Lower lobe of right lung (tissue), 2 donors: ENCODE results near the gene S100A10. TPM values are rescaled to one million over a fixed set of nuclear protein-coding genes. Genes with fewer than 3 reads are reported as not detected.

Experiments used
- ATAC-seq, 2 donors: fragments of 200-7000 bp; cut with Tn5 transposase; one replicate each; pipeline ENCODE4 v1.9.1; 2020 to 2022; ENCODE audit warnings: mild to moderate bottlenecking in 2 of 2, moderate library complexity in 2 of 2
- DNase-seq: peaks from one replicate; pipeline ENCODE4 v3.0.0-alpha.2; 2020
- H3K27ac ChIP-seq: fragments of 200-600 bp; one replicate; pipeline ENCODE4 v1.8.0; 2022
- H3K27me3 ChIP-seq: fragments of 200-600 bp; one replicate; pipeline ENCODE4 v1.8.0; 2022; ENCODE audit warnings: low read depth
- H3K36me3 ChIP-seq: fragments of 200-600 bp; one replicate; pipeline ENCODE4 v1.8.0; 2022; ENCODE audit warnings: mild to moderate bottlenecking
- H3K4me1 ChIP-seq: fragments of 200-600 bp; one replicate; pipeline ENCODE4 v1.8.0; 2022
- H3K4me3 ChIP-seq: fragments of 200-600 bp; one replicate; pipeline ENCODE4 v1.8.0; 2022; ENCODE audit warnings: mild to moderate bottlenecking
- H3K9me3 ChIP-seq: fragments of 200-600 bp; one replicate; pipeline ENCODE4 v1.8.0; 2022
- intact Hi-C: fragments of 100-400 bp; cut with DNase I; formaldehyde crosslinking; loops from one replicate; pipeline ENCODE4 v1.11.0; 2022
- total RNA-seq: library from RNA; stranded (reverse); fragmentation: NEBNext Ultra II Directional; extraction: Animal tissue kit (Norgen Biotek cat#: 25700); gene quantifications from one replicate; pipeline ENCODE4 v1.2.1, GENCODE V29; 2021
- TF ChIP-seq, protein P1 (sequence below): fragments of 200-600 bp; IDR thresholded peaks from one replicate; pipeline ENCODE4 v1.8.0; 2022; ENCODE audit warnings: antibody characterized with exemption, mild to moderate bottlenecking
- donor health status: DM: no; HTN: yes; CAD: no; lungs with severe emphysema.

Gene S100A10
- total RNA-seq, 1 donor from 2014 or later: 602 TPM

DNA sequence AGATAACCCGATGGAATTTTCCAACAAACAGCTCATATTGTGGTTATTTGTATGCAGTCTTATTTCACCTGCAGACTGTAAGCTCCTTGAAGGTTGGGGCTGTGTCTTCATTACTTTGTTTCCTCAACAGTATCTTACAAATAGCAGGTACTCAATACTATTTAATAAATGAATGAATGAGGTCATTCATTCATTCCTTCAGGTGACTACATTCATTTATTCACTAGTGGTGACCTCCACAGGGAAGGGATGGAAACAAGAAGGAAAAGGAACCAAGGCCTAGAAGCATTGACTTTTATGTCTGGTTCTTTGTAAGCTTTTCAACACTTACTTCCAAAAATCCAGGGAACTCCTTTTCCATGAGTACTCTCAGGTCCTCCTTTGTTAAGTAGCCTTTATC is 7.9 kb downstream of the S100A10 start:
- TF ChIP-seq, protein P1, sequence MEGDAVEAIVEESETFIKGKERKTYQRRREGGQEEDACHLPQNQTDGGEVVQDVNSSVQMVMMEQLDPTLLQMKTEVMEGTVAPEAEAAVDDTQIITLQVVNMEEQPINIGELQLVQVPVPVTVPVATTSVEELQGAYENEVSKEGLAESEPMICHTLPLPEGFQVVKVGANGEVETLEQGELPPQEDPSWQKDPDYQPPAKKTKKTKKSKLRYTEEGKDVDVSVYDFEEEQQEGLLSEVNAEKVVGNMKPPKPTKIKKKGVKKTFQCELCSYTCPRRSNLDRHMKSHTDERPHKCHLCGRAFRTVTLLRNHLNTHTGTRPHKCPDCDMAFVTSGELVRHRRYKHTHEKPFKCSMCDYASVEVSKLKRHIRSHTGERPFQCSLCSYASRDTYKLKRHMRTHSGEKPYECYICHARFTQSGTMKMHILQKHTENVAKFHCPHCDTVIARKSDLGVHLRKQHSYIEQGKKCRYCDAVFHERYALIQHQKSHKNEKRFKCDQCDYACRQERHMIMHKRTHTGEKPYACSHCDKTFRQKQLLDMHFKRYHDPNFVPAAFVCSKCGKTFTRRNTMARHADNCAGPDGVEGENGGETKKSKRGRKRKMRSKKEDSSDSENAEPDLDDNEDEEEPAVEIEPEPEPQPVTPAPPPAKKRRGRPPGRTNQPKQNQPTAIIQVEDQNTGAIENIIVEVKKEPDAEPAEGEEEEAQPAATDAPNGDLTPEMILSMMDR: no peak
- Histone ChIP-seq H3K4me3 (no peak overlapping the region), H3K27ac (no peak overlapping the region), H3K4me1 (peaks cover 68% of the 10 kb centered on the region), H3K9me3 (no peaks in the 10 kb centered on the region), H3K36me3 (peaks cover 62% of the 10 kb centered on the region), H3K27me3 (no peaks in the 10 kb centered on the region)
- no peak for ATAC-seq
- intact Hi-C loops: no loop called here
- no peak for DNase-seq

DNA sequence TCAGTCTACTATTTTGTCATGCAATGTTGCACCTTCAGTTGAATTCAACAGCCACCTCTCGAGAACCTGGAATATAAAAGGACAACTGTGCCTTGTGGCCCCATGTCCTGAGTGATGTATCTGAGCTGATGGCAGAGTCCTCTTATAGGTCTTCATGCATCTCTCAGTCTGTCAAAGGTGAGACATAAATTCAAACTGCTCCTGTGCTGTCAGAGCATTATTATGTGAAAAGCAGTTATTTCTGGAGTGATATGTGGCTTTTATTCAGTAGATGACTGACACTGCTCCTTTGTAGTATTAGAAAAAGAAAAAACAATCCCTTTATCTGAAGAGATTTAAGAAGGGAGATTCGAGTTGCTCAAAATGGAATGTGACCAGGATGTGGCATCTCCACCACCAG is 8.4 kb downstream of the S100A10 start:
- TF ChIP-seq, protein P1: no peak
- peaks cover 63% of the 10 kb centered on the region for H3K4me1 ChIP-seq
- peaks cover 66% of the 10 kb centered on the region for H3K36me3 ChIP-seq
- no peaks in the 10 kb centered on the region for H3K9me3 ChIP-seq
- no peak overlapping the region for H3K4me3 ChIP-seq
- intact Hi-C loops: no loop called here
- DNase-seq (no peak), ATAC-seq (no peak)
- no peak overlapping the region for H3K27ac ChIP-seq
- H3K27me3 ChIP-seq: no peaks in the 10 kb centered on the region

DNA sequence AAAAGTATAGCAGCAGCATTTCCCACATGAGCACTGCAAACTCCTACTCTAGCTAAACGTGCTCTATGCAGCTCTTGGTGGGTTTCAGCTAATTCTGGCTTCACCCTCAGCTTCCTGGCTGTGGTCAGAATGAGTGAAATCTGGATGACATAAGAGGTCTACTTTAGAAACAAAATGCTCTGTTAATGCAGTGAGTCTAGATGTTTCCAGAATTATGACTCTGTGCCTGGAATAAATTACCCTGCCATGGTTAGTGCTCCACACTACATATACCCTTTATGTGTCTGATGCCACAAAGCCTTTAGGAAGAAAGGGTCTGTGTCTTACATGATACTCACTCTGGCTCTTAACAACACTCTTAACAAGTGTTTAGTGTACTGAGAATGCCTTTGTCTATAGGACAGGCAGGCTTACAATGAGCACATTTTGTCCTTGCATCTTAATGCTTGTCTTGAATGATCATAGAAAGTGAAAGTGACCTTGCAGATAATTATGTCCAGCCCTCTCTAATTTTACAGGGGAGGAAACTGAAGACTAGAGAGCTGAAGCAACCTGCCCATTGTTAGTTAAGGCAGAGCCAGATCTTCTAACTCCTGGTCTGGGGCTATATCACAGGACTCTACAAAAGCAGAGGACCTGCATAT is 9.2 kb downstream of the S100A10 start:
- Histone ChIP-seq H3K4me3 (no peak overlapping the region), H3K9me3 (no peaks in the 10 kb centered on the region), H3K4me1 (peaks cover 54% of the 10 kb centered on the region), H3K27ac (no peak overlapping the region), H3K36me3 (peaks cover 66% of the 10 kb centered on the region), H3K27me3 (no peaks in the 10 kb centered on the region)
- intact Hi-C loops: no loop called here
- DNase-seq (no peak), ATAC-seq (no peak)
- TF ChIP-seq, protein P1: no peak

DNA sequence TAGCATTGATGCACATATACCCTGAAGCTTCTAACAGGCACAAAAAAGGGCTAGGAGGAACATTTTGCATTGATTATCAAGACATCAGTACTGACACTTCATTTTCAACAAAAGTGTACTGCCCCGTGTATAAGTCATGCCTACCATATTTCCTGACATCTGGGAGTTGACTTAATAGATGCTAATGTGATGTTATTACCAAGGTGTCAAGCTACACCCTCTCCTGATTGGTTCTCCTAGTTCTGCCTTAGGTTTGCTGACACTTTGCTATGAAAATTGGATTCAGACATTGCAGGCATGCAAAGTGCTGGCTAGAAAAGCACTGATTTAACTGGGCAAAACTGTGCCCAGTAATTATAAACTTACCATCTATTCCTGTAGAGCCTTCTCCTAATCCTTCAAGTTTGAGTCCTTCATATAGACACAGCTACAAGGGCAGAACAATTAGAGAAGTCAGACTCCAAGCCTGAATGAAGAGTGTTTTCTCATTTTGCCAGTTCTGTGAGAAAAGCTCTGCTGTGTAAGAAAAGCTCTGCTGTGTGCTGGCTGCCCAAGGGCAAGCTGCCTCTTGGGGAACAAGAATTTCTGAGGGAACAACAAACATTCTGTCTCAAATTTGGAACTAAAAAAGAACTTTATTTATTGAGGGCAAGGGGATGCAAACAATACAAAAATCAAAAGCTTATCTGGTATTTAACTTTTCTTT is 11.2 kb downstream of the S100A10 start:
- peaks cover 66% of the 10 kb centered on the region for H3K36me3 ChIP-seq
- H3K4me1 ChIP-seq: peaks cover 35% of the 10 kb centered on the region
- TF ChIP-seq, protein P1: no peak
- no peak overlapping the region for H3K27ac ChIP-seq
- intact Hi-C loops: no loop called here
- no peak overlapping the region for H3K4me3 ChIP-seq
- no peaks in the 10 kb centered on the region for H3K9me3 ChIP-seq
- no peak for DNase-seq
- no peak for ATAC-seq
- H3K27me3 ChIP-seq: no peaks in the 10 kb centered on the region

DNA sequence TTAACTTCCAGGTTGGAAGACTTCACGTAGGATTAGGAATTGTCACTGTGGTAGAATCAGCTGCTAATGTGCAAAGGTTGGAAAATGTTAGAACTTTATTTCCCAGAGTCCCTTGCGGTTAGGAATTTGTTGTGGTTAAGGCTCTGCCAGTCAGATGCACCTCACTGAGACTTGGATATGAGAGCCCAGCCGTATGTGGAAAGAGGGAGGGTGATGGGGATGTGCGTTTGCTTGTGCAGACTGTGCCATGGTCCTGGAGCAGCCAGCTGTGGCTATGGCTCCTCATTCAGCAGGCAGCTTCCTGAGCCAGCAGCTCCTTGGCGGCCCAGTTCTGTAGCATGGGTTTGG is 12.5 kb downstream of the S100A10 start:
- peaks cover 22% of the 10 kb centered on the region for H3K4me1 ChIP-seq
- no peaks in the 10 kb centered on the region for H3K9me3 ChIP-seq
- peaks cover 58% of the 10 kb centered on the region for H3K36me3 ChIP-seq
- TF ChIP-seq, protein P1: no peak
- DNase-seq: no peak
- H3K4me3 ChIP-seq: no peak overlapping the region
- H3K27ac ChIP-seq: no peak overlapping the region
- no peak for ATAC-seq
- intact Hi-C loops: no loop called here
- no peaks in the 10 kb centered on the region for H3K27me3 ChIP-seq
